HEK293 (cell line): ENCODE measurements around the gene MALAT1.

Experiments
- ATF2 ChIP-seq: fragments of 450-650 bp; formaldehyde crosslinking; IDR thresholded peaks from 2 replicates; pipeline ENCODE4 v1.5.1; 2016; ENCODE audit warnings: missing biosample characterization, missing genetic modification characterization, low read depth
- FEZF1 ChIP-seq: fragments of 450-650 bp; formaldehyde crosslinking; IDR thresholded peaks from 2 replicates; pipeline ENCODE4 v1.5.1; 2016; ENCODE audit warnings: missing biosample characterization, missing genetic modification characterization
- HOXC10 ChIP-seq: sonication (generic); formaldehyde crosslinking; IDR thresholded peaks from 2 replicates; pipeline ENCODE4 v1.8.1; 2023; ENCODE audit warnings: mild to moderate bottlenecking, missing genetic modification reagents
- HOXD13 ChIP-seq: sonication (generic); formaldehyde crosslinking; IDR thresholded peaks from 2 replicates; pipeline ENCODE4 v1.8.0; 2022; ENCODE audit warnings: missing genetic modification reagents, borderline replicate concordance
- KLF8 ChIP-seq: fragments of 450-650 bp; formaldehyde crosslinking; IDR thresholded peaks from 2 replicates; pipeline ENCODE4 v1.5.1; 2016; ENCODE audit warnings: missing biosample characterization, missing genetic modification characterization
- PATZ1 ChIP-seq: fragments of 450-650 bp; formaldehyde crosslinking; IDR thresholded peaks from 2 replicates; pipeline ENCODE4 v1.5.1; 2016; ENCODE audit warnings: missing biosample characterization, missing genetic modification characterization
- SETDB1 ChIP-seq: IDR thresholded peaks from one replicate; pipeline ENCODE4 v1.6.1; 2017; ENCODE audit warnings: mild to moderate bottlenecking, low read length, moderate library complexity, mixed read lengths; ENCODE audit not compliant: insufficient read length
- SP2 ChIP-seq: fragments of 450-650 bp; formaldehyde crosslinking; IDR thresholded peaks from 2 replicates; pipeline ENCODE4 v1.5.1; 2016; ENCODE audit warnings: missing biosample characterization, missing genetic modification characterization
- TRIM28 ChIP-seq: IDR thresholded peaks from 2 replicates; pipeline ENCODE4 v1.6.1; 2011; ENCODE audit warnings: low read length, control low read depth, borderline replicate concordance
- YY2 ChIP-seq: fragments of 450-650 bp; formaldehyde crosslinking; IDR thresholded peaks from 2 replicates; pipeline ENCODE4 v1.5.1; 2016; ENCODE audit warnings: missing biosample characterization, missing genetic modification characterization
- ZNF114 ChIP-seq: fragments of 450-650 bp; formaldehyde crosslinking; IDR thresholded peaks from 2 replicates; pipeline ENCODE4 v1.5.0; 2017; ENCODE audit warnings: missing biosample characterization, missing genetic modification characterization
- ZNF121 ChIP-seq: fragments of 450-650 bp; formaldehyde crosslinking; IDR thresholded peaks from 2 replicates; pipeline ENCODE4 v1.5.1; 2016; ENCODE audit warnings: missing biosample characterization, missing genetic modification characterization
- ZNF148 ChIP-seq: fragments of 450-650 bp; formaldehyde crosslinking; IDR thresholded peaks from 2 replicates; pipeline ENCODE4 v1.5.0; 2017; ENCODE audit warnings: missing biosample characterization, missing genetic modification characterization, borderline replicate concordance
- ZNF19 ChIP-seq: fragments of 450-650 bp; formaldehyde crosslinking; IDR thresholded peaks from 2 replicates; pipeline ENCODE4; 2016; ENCODE audit warnings: missing biosample characterization, missing genetic modification characterization, low read depth
- ZNF223 ChIP-seq: fragments of 450-650 bp; formaldehyde crosslinking; IDR thresholded peaks from 2 replicates; pipeline ENCODE4 v1.5.1; 2016; ENCODE audit warnings: missing biosample characterization, missing genetic modification characterization
- ZNF26 ChIP-seq: fragments of 450-650 bp; formaldehyde crosslinking; IDR thresholded peaks from 2 replicates; pipeline ENCODE4 v1.5.1; 2016; ENCODE audit warnings: missing biosample characterization, missing genetic modification characterization
- ZNF266 ChIP-seq: fragments of 450-650 bp; formaldehyde crosslinking; IDR thresholded peaks from 2 replicates; pipeline ENCODE4 v1.5.1; 2016; ENCODE audit warnings: missing biosample characterization, missing genetic modification characterization, low read depth
- ZNF311 ChIP-seq: fragments of 450-650 bp; formaldehyde crosslinking; IDR thresholded peaks from 2 replicates; pipeline ENCODE4 v1.5.1; 2017; ENCODE audit warnings: missing biosample characterization, missing genetic modification characterization, borderline replicate concordance
- ZNF514 ChIP-seq: fragments of 450-650 bp; formaldehyde crosslinking; IDR thresholded peaks from 2 replicates; pipeline ENCODE4 v1.5.1; 2016; ENCODE audit warnings: missing biosample characterization, missing genetic modification characterization
- ZNF518A ChIP-seq: fragments of 450-650 bp; formaldehyde crosslinking; conservative IDR thresholded peaks from 2 replicates; pipeline ENCODE4 v1.5.1; 2016; ENCODE audit warnings: low read depth, missing biosample characterization, missing genetic modification characterization
- ZNF530 ChIP-seq: fragments of 450-650 bp; formaldehyde crosslinking; IDR thresholded peaks from 2 replicates; pipeline ENCODE4 v1.5.1; 2016; ENCODE audit warnings: low read depth, missing biosample characterization, missing genetic modification characterization
- ZNF571 ChIP-seq: fragments of 450-650 bp; formaldehyde crosslinking; IDR thresholded peaks from 2 replicates; pipeline ENCODE4 v1.5.0; 2017; ENCODE audit warnings: missing biosample characterization, missing genetic modification characterization
- ZNF791 ChIP-seq: fragments of 450-650 bp; formaldehyde crosslinking; IDR thresholded peaks from 2 replicates; pipeline ENCODE4 v1.5.1; 2016; ENCODE audit warnings: missing biosample characterization, missing genetic modification characterization
- ZSCAN16 ChIP-seq: fragments of 450-650 bp; formaldehyde crosslinking; IDR thresholded peaks from 2 replicates; pipeline ENCODE4 v1.5.1; 2016; ENCODE audit warnings: missing biosample characterization, missing genetic modification characterization
- ZSCAN23 ChIP-seq: fragments of 450-650 bp; formaldehyde crosslinking; IDR thresholded peaks from 2 replicates; pipeline ENCODE4 v1.5.1; 2016; ENCODE audit warnings: missing biosample characterization, missing genetic modification characterization
- ZSCAN5A ChIP-seq: fragments of 450-650 bp; formaldehyde crosslinking; IDR thresholded peaks from 2 replicates; pipeline ENCODE4 v1.5.1; 2016; ENCODE audit warnings: missing biosample characterization, missing genetic modification characterization

MALAT1 gene

GRCh38 chr11:65477149-65477965, 21.5 kb upstream of the MALAT1 start (continued):
- TF ChIP-seq ZNF26 (tag by site-specific recombination) (no peak), HOXD13 (CRISPR knock-in tag) (no peak), YY2 (no peak), ZNF791 (tag by site-specific recombination) (no peak), ZNF266 (tag by site-specific recombination) (no peak), KLF8 (tag by site-specific recombination) (peak; percentile 85; the same call in 1 of the 2 replicates), ZNF514 (tag by site-specific recombination) (no peak), SETDB1 (no peak), ZNF114 (tag by site-specific recombination) (no peak), ZNF571 (tag by site-specific recombination) (no peak), TRIM28 (no peak), ZNF148 (tag by site-specific recombination) (no peak), ZNF311 (tag by site-specific recombination) (no peak), ZNF121 (tag by site-specific recombination) (no peak), ZNF223 (no peak), HOXC10 (CRISPR knock-in tag) (no peak), ZSCAN23 (tag by site-specific recombination) (no peak), ZNF19 (tag by site-specific recombination) (no peak), ATF2 (tag by site-specific recombination) (no peak), ZSCAN16 (tag by site-specific recombination) (no peak), SP2 (tag by site-specific recombination) (peak; percentile 81), ZNF518A (tag by site-specific recombination) (peak; percentile 59; the same call in 1 of the 2 replicates), ZSCAN5A (tag by site-specific recombination) (no peak), ZNF530 (tag by site-specific recombination) (no peak), FEZF1 (tag by site-specific recombination) (no peak), PATZ1 (tag by site-specific recombination) (peak; percentile 97)
